HG02759 (cell line): ENCODE results near the gene IL27RA.
"Not testable (repeated sequence)": the region's sequence is repeated elsewhere in the genome, so short reads cannot be mapped to it uniquely, and the experiment has no call there.

Source experiments
- ATAC-seq: cut with Tn5 transposase; IDR thresholded peaks from one replicate; pipeline ENCODE4 v1.9.1; 2021; ENCODE audit warnings: mild to moderate bottlenecking, moderate library complexity; ENCODE audit not compliant: unreplicated experiment

IL27RA gene

GRCh38 chr19:13998426-13998825, 33.1 kb upstream of the IL27RA start:
- ATAC-seq: no peak

DNA sequence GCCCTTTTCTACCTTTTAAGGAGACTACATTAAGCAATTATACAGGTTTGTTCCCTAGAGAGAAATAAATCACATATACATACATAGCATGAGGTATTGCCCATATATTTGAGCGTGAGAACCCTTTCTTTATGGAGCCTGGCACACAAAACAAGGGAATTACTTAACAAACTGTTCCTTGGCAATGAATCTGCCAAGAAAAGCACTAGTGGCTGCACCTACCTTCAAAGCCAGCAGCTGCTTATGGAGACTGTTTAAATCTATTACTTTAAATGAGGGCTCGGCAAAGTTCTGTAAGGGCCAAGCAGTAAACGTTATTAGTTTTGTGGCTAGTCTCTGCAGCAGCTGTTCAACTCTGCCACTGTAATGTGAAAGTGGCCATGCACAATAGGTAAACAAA, 32.5 kb upstream of the IL27RA start:
- ATAC-seq: no peak

DNA sequence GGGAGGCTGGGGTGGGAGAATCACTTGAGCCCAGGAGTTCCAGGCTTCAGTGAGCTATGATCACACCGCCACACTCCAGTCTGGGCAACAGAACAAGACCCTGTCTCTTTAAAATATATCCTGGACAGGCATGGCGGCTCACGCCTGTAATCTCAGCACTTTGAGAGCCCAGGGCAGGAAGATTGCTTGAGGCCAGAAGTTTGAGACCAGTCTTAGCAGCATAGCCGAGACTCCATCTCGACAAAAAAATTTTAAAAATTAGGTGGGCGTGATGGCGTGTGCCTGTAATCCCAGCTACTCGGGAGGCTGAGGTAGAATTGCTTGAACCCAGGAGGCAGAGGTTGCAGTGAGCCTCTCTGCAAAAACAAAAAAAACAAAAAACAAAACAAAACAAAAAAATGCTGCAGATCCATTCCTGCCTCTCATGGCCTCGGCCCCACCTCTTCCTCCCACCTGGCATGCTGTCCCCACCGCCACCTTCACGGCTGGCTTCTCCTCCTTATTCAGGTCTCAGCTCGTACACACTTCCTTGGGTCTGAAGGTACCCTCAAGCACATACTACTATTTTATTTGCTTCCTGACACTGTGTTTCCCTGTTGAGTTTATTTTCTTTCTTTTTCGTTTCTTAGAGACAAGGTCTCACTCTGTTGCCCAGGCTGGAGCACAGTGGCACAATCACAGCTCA, 30.7 kb upstream of the IL27RA start:
- no peak for ATAC-seq

DNA sequence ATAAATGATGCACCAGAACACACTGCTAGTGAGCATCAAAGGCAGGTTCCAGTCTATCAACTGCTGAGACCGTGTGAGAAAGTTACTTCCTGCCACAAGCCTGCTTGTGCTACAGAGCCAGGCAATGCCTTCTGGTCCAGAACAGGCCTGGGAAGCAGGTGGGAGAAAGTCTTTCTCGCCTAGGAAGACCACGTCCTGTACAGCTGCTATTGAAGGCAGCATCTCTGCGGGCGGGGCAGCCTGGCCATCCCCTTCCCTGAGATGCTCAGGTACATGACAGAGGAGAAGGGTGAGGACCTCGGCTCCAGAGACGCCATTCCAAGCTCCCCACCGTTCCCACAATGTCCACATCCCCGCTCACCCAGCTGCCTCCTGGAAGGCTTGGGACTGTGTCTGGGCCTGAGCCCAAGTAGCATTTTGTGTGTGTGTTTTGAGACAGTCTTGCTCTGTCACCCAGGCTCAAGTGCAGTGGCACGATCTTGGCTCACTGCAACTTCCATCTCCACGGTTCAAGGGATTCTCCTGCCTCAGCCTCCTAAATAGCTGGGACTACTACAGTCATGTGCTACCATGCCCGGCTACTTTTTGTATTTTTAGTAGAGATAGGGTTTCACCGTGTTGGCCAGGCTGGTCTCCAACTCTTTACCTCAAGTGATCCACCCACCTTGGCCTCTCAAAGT, 28.9 kb upstream of the IL27RA start:
- no peak for ATAC-seq

DNA sequence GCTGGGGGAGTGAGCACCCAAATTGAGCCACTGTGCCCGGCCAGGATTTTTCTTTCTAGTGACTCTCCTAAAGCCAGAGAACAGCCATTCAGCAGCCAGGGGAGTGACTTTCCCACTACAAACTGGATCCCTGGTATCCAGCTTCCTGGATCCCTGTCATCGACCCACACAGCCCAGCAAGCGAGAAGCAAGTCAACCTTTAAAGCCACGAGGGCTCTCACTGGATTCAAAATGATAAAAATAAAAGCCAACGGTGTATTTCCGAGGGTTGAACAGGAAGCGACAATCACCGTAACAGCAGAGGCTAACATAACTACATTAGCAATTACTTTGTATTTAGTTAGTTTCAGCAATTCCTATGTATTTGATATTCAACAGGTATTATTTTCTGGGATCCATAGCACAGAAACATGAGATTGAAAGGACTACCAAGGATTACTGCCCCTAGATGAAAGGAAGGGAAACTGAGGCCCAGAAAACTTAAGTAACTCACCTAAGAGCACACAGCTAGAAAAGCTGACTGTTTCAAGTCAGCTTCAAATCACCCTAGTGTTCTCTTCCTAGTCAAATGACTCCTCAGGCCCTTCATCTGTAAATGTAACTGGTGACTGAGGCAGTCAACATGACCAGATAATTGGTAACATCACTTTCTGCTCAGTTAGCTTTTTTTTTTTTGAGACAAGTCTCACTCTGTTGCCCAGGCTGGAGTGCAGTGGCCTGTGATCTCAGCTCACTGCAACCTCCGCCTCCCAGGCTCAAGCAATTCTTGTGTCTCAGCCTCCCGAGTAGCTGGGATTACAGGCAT, 28.1 kb upstream of the IL27RA start:
- ATAC-seq: no peak

- no peak for ATAC-seq
These were observed 26.8 kb upstream of the IL27RA start for GRCh38 chr19:14004619-14005348.

GRCh38 chr19:14005349-14006084, 26.0 kb upstream of the IL27RA start:
- ATAC-seq: peak; percentile 41

DNA sequence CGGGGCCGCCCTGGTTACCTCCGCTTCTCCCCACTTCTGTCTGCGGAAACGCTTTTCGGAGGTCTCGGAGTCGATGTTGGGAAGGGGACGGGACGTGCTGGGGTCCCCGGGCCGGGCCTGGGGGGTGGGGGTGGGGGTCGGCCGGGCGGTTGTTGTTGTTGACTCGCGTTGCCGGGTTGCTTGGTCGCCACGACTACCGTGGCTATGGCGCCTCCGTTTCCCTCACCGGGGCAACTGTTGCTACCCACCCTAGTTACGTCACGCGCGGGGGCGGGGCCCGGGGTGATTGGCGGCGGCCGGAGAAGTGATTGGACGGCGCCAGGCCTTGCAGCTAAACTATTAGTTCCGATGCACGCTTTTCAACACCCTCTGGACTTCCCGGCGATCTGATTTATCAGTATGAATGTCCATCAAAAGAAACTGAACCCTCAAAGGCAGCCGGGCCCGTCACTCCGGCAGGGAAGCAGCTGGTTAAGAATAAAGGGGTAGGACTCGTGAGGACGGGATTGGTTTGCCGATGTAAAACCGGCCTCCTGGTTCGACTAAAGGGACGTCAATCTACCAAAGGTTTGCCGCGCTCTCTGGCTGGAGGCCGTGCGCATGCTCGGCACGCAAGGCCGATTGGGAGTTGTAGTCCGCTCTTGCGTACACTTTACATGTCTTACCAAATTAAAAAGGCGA, 25.3 kb upstream of the IL27RA start, which contains the start of gene RFX1:
TSS of gene RFX1 (minus strand) at position 236 of the 681 bp plus-strand sequence. CDS start 12,477 bp downstream, outside the sequence.
- peak; percentile 75 for ATAC-seq

DNA sequence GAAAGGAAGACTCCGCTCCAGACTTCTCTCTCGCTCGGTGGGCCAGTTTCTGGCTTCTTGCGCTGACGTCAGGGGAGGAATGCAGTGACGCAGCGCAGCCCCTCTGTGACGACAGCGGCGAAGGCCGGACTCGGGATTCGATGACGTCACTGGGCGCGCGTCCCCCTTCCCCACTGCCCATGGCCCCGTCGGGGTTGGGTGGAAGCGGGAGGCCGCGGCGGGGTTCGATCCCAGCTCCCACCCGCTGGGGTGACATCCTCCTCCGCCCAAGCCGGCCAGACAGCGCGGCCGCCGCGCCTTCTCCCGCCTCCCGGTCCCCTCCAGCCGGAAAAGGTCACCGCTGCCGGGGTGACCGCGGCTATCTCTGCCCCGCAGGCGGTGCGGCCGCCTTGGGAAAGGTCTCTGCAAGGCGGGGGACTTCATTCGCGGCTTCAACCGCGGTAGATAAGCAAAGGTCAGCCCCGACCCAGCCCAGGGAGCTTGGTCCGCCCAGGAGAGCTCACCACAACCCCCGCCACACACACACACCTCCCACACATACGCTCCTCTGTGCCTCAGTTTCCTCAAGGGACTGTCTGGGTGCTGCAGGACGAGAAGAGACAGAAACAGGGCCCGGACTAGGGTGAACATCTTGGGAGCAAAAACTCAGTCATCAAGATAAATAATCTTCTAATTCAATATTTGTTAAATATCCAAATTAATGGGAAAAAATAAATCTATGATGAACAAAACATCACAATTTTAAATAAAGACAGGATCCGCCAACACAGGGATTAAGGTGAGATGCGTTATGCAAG, 24.6 kb upstream of the IL27RA start:
- peak; percentile 43 for ATAC-seq

GRCh38 chr19:14012378-14012915, 19.1 kb upstream of the IL27RA start:
- no peak for ATAC-seq

- ATAC-seq: peak; percentile 79
These were observed 16.0 kb upstream of the IL27RA start for GRCh38 chr19:14015524-14016035.

DNA sequence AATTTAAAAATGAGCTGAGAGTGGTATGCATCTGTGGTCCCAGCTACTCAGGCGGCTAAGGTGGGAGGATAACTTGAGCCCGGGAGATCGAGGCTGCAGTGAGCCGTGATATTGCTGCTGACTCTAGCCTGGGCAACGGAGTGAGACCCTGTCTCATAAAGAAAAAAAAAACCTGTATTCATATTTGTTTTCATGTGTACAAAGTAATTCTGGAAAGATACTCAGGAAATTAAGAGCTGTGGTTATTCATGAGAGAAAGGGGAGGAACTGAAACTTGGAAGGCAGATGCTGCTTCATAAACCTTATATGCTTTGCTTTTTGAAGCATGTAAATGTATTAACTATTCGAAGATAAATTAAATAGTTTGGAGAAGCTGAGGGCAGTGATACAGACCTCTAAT, 12.5 kb upstream of the IL27RA start:
- ATAC-seq: no peak

DNA sequence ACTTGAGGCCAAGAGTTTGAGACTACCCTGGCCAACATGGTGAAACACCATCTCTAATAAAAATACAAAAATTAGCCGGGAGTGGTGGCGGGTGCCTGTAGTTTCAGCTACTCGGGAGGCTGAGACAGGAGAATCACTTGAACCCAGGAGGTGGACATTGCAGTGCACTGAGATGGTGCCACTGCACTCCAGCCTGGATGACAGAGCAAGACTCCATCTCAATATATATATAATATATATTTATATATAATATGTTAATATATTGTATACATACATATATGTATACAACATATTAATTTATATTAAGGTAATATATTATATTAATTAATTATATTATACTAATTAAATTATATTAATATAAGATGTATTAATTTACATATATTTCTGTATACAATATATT, 11.8 kb upstream of the IL27RA start:
- ATAC-seq: not testable (repeated sequence)

GRCh38 chr19:14021474-14021873, 10.1 kb upstream of the IL27RA start:
- no peak for ATAC-seq

DNA sequence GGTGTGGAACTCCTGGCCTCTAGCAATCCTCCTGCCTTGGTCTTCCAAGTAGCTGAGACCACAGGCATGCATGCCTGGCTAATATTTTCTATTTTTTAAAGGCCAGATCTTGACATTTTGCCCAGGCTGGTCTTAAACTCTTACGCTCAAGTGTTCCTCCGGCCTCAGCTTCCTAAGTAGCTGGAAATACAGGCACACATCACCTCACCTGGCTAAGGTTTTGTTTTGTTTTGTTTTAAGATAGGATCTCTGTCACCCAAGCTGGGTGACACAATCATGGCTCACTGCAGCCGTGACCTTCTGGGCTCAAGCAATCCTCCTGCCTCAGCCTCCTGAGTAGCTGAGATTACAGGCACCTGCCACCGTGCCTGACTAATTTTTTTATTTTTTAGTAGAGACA, 9.1 kb upstream of the IL27RA start:
- no peak for ATAC-seq

GRCh38 chr19:14023404-14024235, 7.9 kb upstream of the IL27RA start:
- no peak for ATAC-seq

- ATAC-seq: not testable (repeated sequence)
These were observed 4.8 kb upstream of the IL27RA start for GRCh38 chr19:14026652-14027192.
